GM12875 (cell line): Measurements from ENCODE around the gene PPP6R1.

Experiments
- H3K4me3 ChIP-seq: one replicate; pipeline ENCODE4 v1.5.1; 2011; ENCODE audit warnings: low read depth, low read length, control low read depth
- CTCF ChIP-seq: IDR thresholded peaks from 2 replicates; pipeline ENCODE4 v1.5.1; 2011; ENCODE audit warnings: low read depth, mild to moderate bottlenecking, control low read depth, inconsistent platforms, low read length, moderate library complexity, borderline replicate concordance; ENCODE audit not compliant: insufficient read depth

The PPP6R1 gene

GRCh38 chr19:55188625-55189024, 70.2 kb downstream of the PPP6R1 start:
- no peak overlapping the region for H3K4me3 ChIP-seq
- TF ChIP-seq CTCF, result no peak

DNA sequence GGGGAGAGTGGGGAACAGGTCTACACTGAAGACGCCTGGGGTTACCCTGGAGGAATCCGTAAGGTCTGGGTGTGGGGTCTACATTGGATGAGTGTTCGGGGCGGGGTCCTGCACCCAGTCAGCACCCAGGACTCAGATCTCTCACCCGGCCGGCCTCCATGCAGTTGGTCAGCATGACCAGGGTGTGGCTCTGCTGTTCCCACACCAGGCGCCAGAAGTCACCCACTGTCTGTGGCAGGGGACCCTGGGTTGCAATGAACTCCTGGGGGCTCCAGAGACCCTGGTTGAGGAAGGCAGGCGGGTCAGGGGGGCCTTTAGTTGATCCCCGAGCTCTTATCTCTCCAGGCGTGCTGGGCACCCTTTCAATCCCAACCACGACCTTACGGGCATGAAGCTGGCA, 72.7 kb downstream of the PPP6R1 start:
- H3K4me3 ChIP-seq, result no peak overlapping the region
- TF ChIP-seq CTCF, result no peak

DNA sequence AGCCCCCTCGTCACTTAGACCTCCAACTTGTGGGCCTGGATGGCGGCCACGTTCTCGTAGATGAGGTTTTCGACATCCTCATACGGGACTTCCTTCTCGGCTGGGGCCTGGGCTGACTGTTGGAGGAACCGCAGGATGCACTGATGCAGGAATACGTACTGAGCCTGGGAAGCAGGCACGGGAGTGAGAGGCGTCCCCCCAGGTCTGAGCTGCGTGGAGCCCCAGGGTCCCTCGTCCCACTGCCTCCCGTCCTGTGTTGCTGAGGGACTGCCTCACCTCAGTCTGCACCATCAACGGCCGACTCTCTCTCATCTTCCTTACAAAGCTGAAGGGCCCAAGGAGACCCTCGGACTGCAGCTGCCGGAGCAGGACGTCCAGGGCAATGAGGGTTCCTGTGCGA, 77.1 kb downstream of the PPP6R1 start:
- TF ChIP-seq CTCF, result no peak
- no peak overlapping the region for H3K4me3 ChIP-seq
